Neural progenitor cell (in vitro differentiated cells): ENCODE data around the gene S100A12. TPM values are rescaled to one million over a fixed set of nuclear protein-coding genes. Genes with fewer than 3 reads are reported as not detected.

Experiments
- DNase-seq: peaks from one replicate; pipeline ENCODE4 v3.0.0-alpha.2; 2016; ENCODE audit warnings: low spot score
- H2AFZ ChIP-seq: fragments of 200-600 bp; sonication (generic); replicated peaks from 2 replicates; pipeline ENCODE4 v1.6.1; 2016; ENCODE audit warnings: antibody characterized with exemption
- H3F3A ChIP-seq: fragments of 200-600 bp; sonication (generic); 2 replicates; pipeline ENCODE4 v1.6.1; 2016; ENCODE audit warnings: antibody characterized with exemption, low read depth
- H3K27ac ChIP-seq: fragments of 200-600 bp; sonication (generic); 2 replicates; pipeline ENCODE4 v1.5.1; 2016; ENCODE audit warnings: mild to moderate bottlenecking
- H3K27me3 ChIP-seq: fragments of 200-600 bp; sonication (generic); 2 replicates; pipeline ENCODE4 v1.6.1; 2016; ENCODE audit warnings: mild to moderate bottlenecking, moderate library complexity
- H3K36me3 ChIP-seq: fragments of 200-600 bp; sonication (generic); 2 replicates; pipeline ENCODE4 v1.5.1; 2016
- H3K4me1 ChIP-seq: fragments of 200-600 bp; sonication (generic); 2 replicates; pipeline ENCODE4 v1.6.1; 2016; ENCODE audit warnings: mixed run types
- H3K4me2 ChIP-seq: fragments of 200-600 bp; sonication (generic); 2 replicates; pipeline ENCODE4 v1.6.1; 2016
- H3K4me3 ChIP-seq: fragments of 200-600 bp; sonication (generic); 2 replicates; pipeline ENCODE4 v1.5.1; 2016
- H3K79me2 ChIP-seq: fragments of 200-600 bp; sonication (generic); 2 replicates; pipeline ENCODE4 v1.6.1; 2016; ENCODE audit warnings: low read depth
- H3K9ac ChIP-seq: fragments of 200-600 bp; sonication (generic); 2 replicates; pipeline ENCODE4 v1.6.1; 2016
- H3K9me3 ChIP-seq: fragments of 200-600 bp; sonication (generic); 2 replicates; pipeline ENCODE4 v1.5.1; 2016; ENCODE audit warnings: low read depth
- H4K20me1 ChIP-seq: fragments of 200-600 bp; sonication (generic); 2 replicates; pipeline ENCODE4 v1.6.1; 2016; ENCODE audit warnings: low read depth
- H3K27ac Mint-ChIP-seq: 3 replicates; pipeline ENCODE4 v1.8.0; 2021; ENCODE audit warnings: mixed read lengths
- H3K27me3 Mint-ChIP-seq: 2 replicates; pipeline ENCODE4 v1.8.0; 2022; ENCODE audit warnings: low read depth, mild to moderate bottlenecking, inconsistent platforms, moderate library complexity, mixed read lengths; ENCODE audit not compliant: insufficient read depth
- H3K36me3 Mint-ChIP-seq: 3 replicates; pipeline ENCODE4 v1.8.0; 2021; ENCODE audit warnings: mixed read lengths
- H3K4me1 Mint-ChIP-seq: 3 replicates; pipeline ENCODE4 v1.8.0; 2021; ENCODE audit warnings: mixed read lengths
- H3K4me3 Mint-ChIP-seq: 3 replicates; pipeline ENCODE4 v1.8.0; 2021; ENCODE audit warnings: mild to moderate bottlenecking, moderate library complexity, mixed read lengths
- H3K9me3 Mint-ChIP-seq: 3 replicates; pipeline ENCODE4 v1.8.0; 2020; ENCODE audit warnings: mixed read lengths
- EZH2 ChIP-seq: fragments of 200-600 bp; sonication (generic); IDR thresholded peaks from 2 replicates; pipeline ENCODE4 v1.6.1; 2017; ENCODE audit warnings: antibody characterized with exemption, mild to moderate bottlenecking, moderate library complexity
- EZH2phosphoT487 ChIP-seq: fragments of 200-600 bp; sonication (generic); IDR thresholded peaks from 2 replicates; pipeline ENCODE4 v1.6.1; 2017; ENCODE audit warnings: antibody characterized with exemption
- total RNA-seq: library from RNA; depleted of rRNA; stranded (reverse); fragments of >200 nt; gene quantifications from 2 replicates; pipeline ENCODE4 v1.2.3, GENCODE V29; 2015; ENCODE audit warnings: low replicate concordance
- TF ChIP-seq, protein P1 (sequence below): fragments of 200-600 bp; sonication (generic); IDR thresholded peaks from 2 replicates; pipeline ENCODE4 v1.5.1; 2017; ENCODE audit warnings: antibody characterized with exemption, mild to moderate bottlenecking

The S100A12 gene
- total RNA-seq, 1 donor from 2014 or later: not detected

DNA sequence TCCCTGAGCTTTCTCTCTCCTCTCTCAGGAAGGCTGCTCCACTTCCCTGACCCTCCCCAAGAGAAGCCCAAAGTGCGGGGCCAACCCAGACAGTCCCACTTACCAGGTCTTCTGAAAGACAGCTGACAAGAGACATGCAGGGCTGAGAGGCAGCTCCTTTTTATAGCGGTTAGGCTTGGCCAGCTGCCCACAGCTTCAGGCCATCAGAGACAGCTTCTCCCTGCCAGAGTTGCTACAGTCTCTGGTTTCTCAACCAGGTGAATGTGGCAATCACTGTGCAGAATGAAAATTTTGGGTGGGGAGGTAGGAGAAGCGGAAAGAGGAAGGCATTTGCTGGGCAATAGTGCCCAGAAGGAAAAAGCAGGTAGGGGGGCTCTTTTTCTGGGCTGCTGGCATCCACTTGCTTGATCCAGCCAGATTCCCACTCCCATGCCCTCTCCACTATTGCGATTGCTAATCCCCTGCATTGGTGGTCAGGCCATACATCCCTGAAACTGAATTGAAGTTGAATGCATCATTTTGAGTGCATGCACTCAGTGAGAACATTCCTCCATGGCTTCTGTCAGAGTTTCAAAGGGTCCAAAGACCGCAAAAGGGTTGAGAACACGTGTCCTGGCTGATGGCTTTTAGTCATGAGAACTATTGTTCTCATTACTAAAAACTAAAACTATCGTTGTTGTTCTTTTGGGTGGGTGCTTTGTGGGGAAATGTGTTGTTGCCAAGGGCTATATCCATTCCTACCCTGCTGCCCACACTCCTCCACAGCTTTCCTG is 15.7 kb upstream of the S100A12 start, which contains the start of gene S100A8:
TSS of gene S100A8 (minus strand) at position 136 of the 773 bp plus-strand sequence. CDS start 538 bp downstream, outside the sequence.
- Histone ChIP-seq H3K9ac (no peak within 1 kb of the TSS), H3K4me2 (no peak within 1 kb of the TSS), H3K9me3 (no peaks in the 10 kb centered on the region), H3K79me2 (no peaks in the 10 kb centered on the region), H3F3A (no peaks in the 10 kb centered on the region), H3K36me3 (no peaks in the 10 kb centered on the region), H3K27ac (no peak within 1 kb of the TSS), H4K20me1 (no peaks in the 10 kb centered on the region), H3K4me1 (no peaks in the 10 kb centered on the region), H2AFZ (no peak within 1 kb of the TSS), H3K4me3 (no peak within 1 kb of the TSS), H3K27me3 (no peaks in the 10 kb centered on the region)
- Mint-ChIP-seq H3K27ac (no peak within 1 kb of the TSS), H3K9me3 (no peaks in the 10 kb centered on the region), H3K36me3 (no peaks in the 10 kb centered on the region), H3K27me3 (peaks cover 2% of the 10 kb centered on the region), H3K4me3 (no peak within 1 kb of the TSS), H3K4me1 (no peaks in the 10 kb centered on the region)
- DNase-seq: no peak
- TF ChIP-seq EZH2phosphoT487: no peak
- TF ChIP-seq, protein P1, sequence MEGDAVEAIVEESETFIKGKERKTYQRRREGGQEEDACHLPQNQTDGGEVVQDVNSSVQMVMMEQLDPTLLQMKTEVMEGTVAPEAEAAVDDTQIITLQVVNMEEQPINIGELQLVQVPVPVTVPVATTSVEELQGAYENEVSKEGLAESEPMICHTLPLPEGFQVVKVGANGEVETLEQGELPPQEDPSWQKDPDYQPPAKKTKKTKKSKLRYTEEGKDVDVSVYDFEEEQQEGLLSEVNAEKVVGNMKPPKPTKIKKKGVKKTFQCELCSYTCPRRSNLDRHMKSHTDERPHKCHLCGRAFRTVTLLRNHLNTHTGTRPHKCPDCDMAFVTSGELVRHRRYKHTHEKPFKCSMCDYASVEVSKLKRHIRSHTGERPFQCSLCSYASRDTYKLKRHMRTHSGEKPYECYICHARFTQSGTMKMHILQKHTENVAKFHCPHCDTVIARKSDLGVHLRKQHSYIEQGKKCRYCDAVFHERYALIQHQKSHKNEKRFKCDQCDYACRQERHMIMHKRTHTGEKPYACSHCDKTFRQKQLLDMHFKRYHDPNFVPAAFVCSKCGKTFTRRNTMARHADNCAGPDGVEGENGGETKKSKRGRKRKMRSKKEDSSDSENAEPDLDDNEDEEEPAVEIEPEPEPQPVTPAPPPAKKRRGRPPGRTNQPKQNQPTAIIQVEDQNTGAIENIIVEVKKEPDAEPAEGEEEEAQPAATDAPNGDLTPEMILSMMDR: no peak
- TF ChIP-seq EZH2: no peak

DNA sequence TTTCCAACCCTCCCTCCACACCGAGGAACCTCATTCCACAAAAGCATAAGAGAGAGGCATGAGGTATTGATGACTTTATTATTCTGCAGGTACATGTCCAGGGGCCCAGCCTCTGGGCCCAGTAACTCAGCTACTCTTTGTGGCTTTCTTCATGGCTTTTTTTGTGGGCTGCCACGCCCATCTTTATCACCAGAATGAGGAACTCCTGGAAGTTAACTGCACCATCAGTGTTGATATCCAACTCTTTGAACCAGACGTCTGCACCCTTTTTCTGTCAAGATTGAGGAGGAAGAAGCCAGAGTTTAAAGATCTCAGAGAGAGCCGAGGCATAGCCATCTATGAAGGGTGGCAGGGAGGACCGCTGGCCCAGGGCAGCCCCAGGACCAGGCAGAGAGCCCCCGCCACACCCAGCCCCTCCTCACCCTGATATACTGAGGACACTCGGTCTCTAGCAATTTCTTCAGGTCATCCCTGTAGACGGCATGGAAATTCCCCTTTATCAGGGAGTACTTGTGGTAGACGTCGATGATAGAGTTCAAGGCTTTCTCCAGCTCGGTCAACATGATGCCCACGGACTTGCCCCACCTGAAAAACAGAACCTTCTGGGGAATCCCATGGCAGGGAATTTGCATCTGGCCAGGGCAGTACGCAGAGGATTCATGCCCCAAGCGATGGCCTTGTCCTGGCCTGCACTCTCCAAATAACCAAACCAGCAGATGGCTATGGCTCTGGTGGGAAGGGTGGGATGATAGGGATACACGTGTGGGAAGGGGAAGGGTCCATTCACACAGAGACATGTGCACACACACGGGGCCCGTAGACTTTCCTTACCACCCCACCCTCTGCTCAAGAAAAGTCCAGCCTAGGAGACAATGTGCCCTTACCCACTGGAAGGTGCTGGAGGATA is 14.8 kb upstream of the S100A12 start:
- H3K27ac Mint-ChIP-seq: no peak overlapping the region
- H3K36me3 Mint-ChIP-seq: no peaks in the 10 kb centered on the region
- Histone ChIP-seq H3K4me3 (no peak overlapping the region), H3K79me2 (no peaks in the 10 kb centered on the region), H3K9ac (no peak overlapping the region), H3K27ac (no peak overlapping the region), H2AFZ (no peak overlapping the region), H4K20me1 (no peaks in the 10 kb centered on the region), H3K4me1 (no peaks in the 10 kb centered on the region), H3F3A (no peaks in the 10 kb centered on the region), H3K36me3 (no peaks in the 10 kb centered on the region), H3K9me3 (no peaks in the 10 kb centered on the region), H3K4me2 (no peak overlapping the region), H3K27me3 (no peaks in the 10 kb centered on the region)
- H3K27me3 Mint-ChIP-seq: peaks cover 2% of the 10 kb centered on the region
- H3K9me3 Mint-ChIP-seq: no peaks in the 10 kb centered on the region
- TF ChIP-seq, protein P1: no peak
- TF ChIP-seq EZH2 (no peak), EZH2phosphoT487 (no peak)
- H3K4me3 Mint-ChIP-seq: no peak overlapping the region
- no peak for DNase-seq
- no peaks in the 10 kb centered on the region for H3K4me1 Mint-ChIP-seq

DNA sequence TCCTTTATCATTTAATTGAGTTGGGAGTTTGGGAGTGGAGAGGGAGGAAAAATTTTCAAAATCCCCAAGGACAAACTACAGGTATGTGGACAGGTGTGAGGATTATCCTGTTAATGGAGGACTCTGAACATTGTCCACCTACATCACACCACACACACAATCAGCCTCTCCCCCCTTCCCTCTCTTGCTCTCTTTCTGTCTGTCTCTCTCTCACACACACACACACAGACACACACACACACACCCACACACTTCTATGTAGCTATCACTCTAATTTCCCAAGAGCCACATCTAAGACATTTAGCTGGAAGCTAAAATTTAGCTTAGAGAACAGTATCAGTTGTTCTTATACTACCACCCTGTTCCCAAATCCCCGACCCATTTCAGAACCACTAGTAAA is 14.0 kb upstream of the S100A12 start:
- H3K27ac ChIP-seq: no peak overlapping the region
- TF ChIP-seq, protein P1: no peak
- no peak for TF ChIP-seq EZH2
- TF ChIP-seq EZH2phosphoT487: no peak
- H3K27ac Mint-ChIP-seq: no peak overlapping the region

More for the DNA sequence above, 14.0 kb upstream of the S100A12 start:
- Histone ChIP-seq H3K4me1 (no peaks in the 10 kb centered on the region), H3K27me3 (no peaks in the 10 kb centered on the region), H2AFZ (no peak overlapping the region), H3K79me2 (no peaks in the 10 kb centered on the region), H3K4me2 (no peak overlapping the region), H3F3A (no peaks in the 10 kb centered on the region), H3K9me3 (no peaks in the 10 kb centered on the region), H3K9ac (no peak overlapping the region), H3K4me3 (no peak overlapping the region), H4K20me1 (no peaks in the 10 kb centered on the region), H3K36me3 (no peaks in the 10 kb centered on the region)
- no peak for DNase-seq
- Mint-ChIP-seq H3K27me3 (peaks cover 2% of the 10 kb centered on the region), H3K36me3 (no peaks in the 10 kb centered on the region), H3K9me3 (no peaks in the 10 kb centered on the region), H3K4me3 (no peak overlapping the region), H3K4me1 (no peaks in the 10 kb centered on the region)
